Measurements from ENCODE around the gene ATP6V1B1.

Gene ATP6V1B1

DNA sequence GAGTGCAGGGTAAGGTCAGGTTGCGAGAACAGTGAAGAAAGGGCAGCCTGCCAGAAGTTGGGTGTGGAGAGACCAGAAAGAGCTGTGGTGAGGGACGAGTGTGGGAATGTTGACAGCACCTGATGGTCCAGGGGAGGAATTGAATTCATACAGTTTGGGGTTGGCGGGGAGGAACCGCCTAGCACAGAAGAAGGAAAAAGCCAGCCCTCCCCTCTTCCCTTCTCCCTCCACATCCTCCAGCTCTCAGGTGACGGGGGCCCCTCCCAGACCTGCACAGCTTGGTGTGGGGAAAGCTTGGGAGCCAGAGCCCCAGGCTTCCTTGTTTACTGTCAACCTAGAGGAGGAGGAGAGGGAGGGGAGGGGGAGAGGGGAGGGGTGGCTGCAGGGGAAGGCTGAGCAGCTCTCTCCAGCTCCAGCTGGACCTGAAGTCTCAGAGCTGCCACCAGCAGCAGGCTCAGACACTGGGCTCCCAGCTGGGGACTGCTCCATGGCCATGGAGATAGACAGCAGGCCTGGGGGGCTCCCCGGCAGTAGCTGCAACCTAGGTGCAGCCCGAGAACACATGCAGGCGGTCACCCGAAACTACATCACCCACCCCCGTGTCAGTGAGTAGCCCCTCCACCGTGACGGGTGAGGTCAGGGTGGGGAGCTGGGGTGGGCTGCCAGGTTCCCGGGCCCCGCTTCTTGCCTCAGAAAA lies at the start of gene ATP6V1B1:
ATP6V1B1 (plus strand) TSS at position 433 of the 697 bp plus-strand sequence; CDS start at position 488, 55 bp downstream.
- no peak for DNase-seq

DNA sequence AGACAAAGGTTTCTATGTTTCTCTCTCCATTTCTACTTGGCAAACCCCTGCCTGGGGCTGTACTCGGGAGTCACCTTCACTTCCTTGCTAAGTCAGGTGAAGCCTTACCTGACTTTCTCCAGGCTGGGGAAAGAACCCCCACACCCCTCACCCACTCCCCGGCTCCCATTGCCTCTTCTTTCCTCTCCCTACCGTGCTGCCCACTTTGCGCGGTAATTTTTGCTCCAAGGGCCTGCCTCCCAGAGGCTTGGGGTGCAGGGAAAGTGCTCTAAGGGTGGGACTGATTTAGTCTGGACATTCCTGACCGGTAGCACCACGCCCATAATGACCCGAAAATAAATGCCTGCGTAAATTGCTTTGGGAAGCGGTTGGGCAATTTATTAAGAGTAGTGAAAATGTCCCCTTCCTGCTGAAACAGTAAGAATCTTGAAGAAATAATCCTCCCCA lies 49.1 kb upstream of the ATP6V1B1 start:
- no peak for DNase-seq

DNA sequence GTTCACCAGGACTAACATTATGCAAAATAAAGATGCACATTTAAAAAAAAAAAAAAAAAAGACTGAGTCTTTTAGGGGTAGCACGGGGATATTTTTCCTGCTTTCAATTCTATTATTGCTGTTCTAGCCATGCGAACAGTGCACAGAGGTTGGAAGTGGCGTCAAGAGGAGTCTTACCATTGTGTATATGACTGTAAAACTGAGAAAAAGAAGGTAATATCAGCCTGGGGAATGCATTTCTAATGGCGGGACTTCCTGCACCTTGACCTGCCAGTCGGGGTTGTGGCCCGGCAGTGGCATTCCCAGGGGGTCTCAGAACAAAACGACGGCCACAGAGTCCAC lies 48.5 kb upstream of the ATP6V1B1 start:
- no peak for DNase-seq

DNA sequence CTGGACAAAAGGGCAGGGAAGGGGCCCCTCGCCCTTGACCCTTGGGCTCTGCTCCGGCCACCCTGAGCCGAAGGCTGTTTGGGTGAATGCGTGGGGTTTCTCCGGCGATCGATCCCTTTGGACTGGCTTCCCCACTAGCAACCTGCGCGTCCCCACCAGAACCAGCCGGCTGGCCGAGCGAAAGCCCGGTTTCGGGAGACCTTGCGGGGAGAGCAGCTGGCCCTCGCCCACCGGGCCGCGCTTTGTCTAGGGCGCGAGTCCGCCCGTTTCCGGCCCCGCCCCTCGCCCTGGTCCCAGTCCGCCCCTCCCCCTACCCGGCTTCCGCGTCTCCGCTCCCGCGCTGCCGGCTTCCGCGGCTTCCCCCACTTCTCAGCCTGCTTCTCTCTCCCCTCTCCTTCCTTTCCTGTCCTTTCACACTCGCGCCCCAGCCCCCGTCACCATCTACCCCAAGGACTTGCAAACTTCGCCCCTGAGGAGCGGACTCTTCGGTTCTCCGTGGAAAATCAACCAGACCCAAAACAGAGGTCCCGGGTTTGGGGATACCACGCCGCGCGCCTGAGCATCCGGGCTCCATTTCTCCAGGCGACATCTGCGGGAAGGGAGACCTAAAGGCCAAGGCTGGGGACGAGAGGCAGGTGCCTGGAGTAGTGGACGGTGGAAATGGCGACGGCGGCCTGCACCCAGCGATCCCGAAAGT lies 48.0 kb upstream of the ATP6V1B1 start:
- DNase-seq: no peak

DNA sequence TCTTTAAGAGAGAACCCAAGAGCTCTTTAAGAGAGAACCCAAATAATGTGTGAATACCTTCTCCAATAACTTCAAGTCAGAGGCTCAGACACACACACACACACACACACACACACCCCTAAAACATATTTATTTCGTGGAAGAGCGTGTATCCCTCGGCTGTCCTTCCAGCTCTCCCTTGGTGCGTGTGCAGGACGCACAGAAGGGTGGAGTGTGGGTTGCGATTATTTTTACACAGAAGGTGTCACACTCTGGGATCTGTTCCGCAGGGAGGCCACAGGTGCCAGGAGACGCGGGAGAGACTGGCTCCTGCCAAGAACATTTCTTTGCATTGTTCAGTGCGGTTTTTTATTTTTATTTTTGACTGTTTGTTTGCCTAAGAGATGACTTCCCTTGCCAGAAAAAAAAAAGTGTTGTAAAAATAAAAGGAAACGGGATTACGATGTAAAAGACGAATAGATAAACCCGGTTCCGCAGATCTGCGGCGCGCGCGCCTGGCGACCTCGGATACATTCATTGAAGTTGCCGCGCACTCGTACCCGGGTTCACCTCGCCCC lies 47.3 kb upstream of the ATP6V1B1 start:
- no peak for DNase-seq

DNA sequence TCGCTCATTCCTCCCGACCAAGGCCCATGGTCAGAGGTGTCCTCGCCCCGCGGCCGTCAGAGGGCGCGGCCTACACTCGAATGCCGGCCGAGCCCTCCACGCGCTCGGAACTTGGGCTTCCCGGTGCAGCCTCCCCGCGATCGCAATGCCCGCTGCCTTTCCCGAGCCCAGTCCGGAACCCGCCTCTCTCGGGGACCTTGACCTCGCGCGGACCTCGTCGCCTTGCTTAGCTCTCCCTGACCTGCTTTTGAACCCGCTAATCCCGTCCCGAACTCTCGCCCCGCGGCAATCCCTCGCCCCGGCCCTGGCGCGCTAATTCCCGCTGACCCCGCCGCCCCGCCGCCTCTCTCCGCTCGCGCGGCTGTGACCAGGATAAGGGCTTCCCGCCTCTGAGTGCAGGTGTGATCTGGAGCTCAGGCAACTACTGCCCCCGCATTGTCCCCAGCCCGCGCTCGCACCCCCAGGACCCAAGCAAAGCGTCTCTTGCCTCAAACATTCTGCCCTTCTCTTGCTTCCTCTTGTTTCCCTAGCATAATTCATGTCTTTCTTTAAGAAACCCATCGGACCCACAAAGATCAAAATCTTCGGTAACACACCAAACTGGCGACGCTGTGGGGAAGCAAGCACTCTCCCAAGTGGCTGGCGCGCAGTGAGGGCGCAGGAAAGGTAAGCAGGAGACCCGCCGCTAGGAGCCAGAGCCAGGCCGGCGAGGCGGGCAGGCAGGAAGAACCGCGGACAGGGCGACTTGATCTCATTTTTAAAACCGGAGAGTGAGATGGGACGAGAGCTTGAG lies 46.6 kb upstream of the ATP6V1B1 start:
- DNase-seq: no peak

DNA sequence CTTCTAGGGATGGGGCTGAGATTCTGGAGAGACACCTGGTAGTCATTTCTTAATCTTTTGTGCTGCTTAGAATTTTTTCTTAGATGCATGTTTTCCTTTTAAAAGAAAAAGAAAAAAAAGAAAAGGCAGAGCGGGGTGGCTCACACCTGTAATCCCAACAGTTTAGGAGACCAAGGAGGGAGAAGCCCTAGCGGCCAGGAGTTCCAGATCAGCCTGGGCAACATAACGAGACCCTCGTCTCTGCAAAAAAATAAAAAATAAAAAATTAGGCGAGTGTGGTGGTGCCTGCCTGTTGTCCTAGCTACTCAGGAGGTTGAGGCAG lies 46.0 kb upstream of the ATP6V1B1 start:
- DNase-seq: no peak

DNA sequence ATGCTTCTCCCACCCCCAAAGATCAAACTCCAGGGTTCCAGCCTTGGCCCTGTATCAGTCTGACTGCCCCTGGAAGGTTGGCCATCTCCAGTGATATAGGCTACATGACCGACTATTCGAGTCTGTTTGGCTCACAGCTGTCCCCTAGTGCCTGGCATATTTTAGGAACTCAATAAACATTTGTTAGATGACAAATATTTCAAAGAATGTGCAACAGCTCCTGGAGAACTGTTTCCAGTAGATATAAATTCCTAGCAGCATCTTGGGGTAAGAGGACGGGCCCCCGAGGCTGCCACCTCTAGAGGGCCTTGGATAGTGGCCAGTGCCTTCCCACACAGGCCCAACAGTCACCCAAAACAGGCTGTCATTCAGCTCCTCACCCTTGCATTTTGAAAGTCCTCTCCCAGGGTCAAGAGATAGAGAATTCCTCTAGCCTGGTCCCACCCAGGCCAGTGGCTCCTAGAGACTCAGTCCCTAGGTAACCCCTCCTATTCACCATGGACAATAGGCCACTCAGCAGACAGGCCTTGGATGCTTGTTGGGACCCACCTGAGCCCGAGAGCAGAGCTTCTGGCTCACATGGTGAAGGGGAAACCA lies 45.1 kb upstream of the ATP6V1B1 start:
- DNase-seq: no peak

DNA sequence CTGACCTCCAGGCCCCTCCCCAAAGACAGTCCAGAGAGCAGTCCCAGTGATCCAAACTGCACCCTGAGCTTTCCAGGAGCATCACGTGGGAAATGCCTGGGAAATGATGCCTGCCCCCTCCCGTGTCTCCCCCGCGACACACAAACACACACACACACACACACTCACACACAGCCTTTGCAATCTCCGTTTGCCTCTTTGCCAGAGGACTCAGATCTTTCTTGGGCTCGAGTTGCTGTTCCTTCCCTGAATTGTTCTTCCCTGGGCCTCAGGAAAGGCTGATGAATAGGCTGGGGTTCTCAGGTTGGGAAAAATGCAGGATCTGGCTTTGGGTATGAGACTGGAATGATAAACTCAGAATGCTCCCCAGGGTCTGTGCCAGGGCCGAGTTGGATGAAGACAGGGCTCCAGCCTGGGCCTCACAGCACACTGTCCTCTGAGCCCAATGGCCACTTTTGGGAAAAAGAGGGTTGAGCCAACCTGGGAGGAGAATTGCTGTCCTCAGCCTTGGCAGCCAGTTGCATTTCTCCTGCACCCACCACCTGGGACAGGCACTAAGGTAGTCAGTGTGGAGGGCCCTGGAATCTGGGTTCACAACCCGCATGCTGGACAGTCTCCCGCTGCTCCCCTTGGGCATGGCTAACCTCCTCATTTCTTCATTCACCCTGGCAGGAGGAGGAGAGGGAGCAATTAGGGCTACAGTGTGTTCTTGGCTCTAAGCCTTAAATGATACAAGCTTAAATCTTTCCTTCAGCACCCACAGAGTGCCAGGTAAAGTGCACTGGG lies 43.9 kb upstream of the ATP6V1B1 start:
- no peak for DNase-seq

DNA sequence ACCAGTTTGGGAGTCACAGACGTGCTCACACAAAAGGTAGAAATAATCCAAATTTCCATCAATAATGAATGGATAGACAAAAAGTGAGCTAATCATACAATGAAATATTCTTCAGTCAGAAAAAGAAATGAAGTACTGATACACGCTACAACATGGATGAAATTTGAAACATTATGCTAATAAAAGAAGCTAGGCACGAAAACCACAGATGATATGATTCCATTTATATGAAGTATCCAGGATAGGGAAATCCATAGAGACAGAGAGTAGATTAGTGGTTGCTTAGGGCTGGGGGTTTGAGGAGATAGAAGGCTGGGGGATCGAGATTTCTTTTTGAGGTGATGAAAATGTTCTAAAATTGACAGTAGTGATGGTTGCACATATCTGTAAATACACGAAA lies 43.0 kb upstream of the ATP6V1B1 start:
- DNase-seq: no peak

DNA sequence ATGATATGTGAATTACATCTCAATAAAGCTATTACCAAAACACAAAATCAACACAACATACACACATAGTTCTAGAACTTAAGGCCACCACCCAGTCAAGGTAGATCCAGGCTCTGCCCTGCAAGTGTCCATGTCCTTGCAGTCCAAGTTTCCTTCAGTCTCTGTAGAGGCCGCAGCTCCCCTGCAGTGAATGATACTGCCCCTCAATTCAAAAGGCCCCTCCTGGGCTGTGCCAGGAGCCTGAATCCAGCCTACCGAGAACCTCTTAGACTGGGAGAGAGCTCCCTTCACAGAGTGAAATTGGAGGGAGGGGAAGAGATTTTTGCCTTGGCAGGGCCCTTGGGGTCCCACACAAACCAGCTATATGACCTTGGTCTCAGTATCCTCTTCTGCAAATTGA lies 42.5 kb upstream of the ATP6V1B1 start:
- DNase-seq: no peak

DNA sequence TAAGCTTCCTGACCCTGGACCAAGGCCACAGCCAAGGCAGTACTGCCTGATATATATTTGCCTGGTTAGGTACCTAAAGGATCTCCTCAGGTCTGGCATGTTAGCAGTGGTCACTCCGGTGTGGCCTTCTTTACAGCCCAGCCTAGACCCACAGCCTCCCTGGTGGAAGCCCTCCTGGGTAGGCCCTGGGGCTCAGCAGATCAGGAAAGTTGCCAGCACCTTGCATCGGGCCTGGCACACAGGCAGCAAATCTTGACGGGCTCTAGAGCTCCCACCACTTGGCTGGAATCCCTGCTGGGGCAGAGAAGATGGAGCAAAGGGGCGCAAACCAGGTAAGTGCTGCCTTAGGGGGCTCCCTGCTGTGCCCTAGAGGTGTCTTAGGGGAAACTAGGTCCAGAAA lies 40.9 kb upstream of the ATP6V1B1 start:
- no peak for DNase-seq

DNA sequence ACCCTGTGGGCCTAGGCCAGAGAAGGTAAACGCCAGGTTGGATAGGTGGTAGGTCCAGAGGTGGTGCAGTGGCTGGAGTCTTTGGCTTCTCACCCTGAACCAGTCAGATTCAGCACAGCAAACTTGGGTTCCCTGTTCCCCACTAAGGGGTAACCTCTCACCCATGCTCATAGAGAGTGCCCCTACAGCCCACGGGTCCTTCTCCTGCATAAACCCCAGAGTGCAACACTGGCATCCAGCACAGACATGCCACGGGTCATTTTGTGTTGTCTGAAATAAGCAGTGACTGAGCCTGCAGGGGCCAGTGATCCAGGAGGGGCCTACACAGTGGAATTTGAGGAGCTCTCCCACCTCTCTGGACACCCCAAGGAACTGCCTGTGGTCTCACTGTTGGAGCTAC lies 40.5 kb upstream of the ATP6V1B1 start:
- DNase-seq: no peak

DNA sequence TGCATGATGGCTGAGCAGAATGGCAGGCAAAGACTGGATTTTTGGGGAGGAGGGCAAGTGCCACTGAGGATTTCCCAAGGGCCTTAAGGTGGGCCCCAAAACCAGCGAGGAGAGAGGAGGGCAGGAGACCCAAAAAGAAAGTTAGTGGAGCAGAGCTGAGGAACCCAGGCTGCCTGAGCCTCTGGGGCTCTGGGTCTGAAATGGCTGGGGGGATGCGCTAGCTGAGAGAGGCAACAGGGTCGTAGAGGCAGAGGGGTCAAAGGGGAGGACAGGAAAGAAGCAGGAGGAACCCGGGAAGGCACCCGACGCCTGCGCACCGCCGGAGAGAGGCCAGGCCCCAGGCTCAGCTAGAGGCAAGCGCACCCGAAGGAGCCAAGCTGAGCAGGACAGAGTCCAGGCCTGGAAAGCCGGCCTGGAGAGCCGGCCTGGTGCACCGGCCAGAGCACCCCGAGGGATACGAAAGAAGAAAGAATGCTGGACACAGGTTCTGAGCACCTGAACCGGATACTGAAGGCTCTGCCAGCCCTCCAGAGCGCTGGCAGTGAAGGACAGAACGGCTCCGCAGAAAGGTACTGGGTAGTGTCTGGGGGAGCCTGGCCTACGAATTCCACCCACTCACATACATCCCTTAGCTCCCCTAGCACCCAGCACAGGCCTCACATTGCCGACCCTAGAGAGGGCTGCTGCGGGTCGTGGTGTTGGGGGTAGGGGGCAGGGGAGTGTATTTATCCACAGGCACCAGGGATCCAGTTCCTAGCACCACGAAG lies 39.5 kb upstream of the ATP6V1B1 start:
- no peak for DNase-seq

DNA sequence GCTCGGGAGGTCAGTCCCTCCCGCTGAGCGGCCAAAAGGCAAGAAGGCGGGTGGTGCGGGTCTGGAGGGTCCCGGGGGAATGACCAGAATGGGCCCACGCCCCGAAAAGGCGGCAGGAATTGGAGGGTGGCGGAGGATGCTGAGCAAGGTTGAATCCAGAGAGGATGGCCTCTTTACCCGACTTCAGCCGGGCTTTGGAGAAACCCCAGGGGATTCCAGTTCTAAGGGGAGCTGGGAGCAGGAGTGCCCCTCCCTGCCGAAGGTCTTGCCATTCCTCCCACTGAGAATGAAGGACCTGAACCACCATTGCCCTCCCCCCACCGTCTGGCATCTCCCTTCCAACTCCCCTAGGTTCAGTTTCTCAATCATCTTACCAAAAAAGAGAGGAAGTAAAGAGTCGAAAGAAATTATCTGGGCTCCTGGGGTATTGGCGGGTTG lies 38.9 kb upstream of the ATP6V1B1 start:
- no peak for DNase-seq

DNA sequence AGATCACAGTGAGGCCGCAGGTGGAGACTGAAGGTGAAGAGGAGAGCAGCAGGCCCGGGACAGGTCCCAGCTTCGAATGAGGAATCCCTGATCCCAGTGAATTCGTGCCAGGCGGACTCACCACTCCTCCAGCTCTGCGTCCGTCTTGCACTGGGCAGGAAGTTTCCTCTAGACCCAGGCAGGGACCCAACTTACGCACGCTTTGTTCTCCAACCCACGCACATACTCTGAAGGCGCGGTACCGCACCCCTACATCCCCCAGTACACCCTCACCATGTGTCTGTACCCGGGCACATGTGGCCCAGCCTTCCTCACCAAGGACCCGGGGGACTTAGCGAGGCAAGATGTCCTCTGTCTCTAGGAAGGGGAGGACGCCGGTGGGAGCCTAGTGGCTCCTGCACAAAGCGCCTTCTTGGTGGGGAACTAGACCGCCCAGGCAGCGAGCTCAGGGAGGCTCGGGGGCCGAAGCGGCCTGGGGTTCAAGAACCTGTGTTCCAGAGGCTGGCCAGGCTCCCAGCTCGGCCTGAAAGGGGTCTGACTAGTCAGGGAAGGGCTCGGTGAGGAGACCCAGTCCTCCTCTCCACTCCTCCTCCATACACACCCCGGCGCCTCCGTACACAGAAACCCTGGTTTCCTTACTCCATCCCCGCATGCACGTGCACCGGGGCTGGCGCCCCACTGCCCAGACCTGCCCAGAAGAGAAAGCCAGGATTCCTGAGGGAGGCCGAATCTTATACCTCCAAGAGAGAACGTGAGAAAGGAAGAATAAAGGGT lies 38.3 kb upstream of the ATP6V1B1 start:
- no peak for DNase-seq

DNA sequence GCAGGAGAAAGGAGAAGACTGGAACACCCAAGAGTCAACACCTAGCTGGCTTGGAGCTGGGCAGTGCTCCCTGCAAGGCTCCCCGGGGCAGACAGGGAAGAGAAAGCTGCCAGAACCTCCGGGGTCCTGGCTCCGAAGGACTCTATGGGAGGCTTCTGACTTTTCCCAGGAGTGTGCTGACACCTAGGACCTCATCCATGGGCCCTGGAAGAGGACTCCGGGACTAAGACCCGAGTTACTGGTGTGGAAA lies 37.8 kb upstream of the ATP6V1B1 start:
- no peak for DNase-seq

DNA sequence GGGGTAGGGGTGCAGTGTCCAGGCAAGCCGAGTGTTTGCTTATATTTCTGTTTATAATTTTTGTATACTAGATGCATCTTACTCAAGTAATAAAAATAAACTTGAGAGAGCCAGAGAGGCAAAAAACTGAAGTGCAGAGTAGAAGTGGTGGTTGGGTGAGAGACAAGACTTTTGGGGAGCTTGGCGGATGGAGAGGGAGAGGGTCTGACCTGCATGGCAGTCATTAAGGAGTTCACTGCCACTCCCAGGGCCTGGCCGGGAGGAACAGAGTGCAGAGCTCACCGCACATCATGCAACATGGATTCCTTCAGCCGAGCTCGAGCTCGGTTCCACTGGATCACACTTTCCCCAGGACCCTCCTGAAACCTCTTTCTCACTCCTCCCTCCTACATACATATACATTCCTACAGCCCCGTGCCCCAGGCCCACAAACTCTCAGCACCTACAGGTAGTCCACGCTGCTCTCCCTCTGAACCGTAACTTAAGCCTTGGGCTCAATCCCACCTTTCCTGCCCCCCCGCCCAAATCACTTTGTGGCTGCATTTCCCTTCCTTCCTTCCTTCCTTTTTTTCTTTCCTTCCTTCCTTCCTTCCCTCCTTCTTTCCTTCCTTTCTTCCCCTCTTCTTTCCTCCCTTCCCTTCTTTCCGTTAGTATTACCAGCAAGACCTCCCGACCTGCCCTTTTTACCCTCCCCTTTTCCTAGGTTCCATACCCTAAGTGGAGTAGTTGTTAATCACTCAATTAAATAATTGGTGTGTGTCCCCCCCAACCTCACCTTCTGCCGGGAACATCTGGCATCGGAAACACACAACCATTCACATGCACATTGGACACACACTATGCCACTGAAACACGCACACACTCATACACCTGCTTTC lies 37.1 kb upstream of the ATP6V1B1 start:
- DNase-seq: no peak

DNA sequence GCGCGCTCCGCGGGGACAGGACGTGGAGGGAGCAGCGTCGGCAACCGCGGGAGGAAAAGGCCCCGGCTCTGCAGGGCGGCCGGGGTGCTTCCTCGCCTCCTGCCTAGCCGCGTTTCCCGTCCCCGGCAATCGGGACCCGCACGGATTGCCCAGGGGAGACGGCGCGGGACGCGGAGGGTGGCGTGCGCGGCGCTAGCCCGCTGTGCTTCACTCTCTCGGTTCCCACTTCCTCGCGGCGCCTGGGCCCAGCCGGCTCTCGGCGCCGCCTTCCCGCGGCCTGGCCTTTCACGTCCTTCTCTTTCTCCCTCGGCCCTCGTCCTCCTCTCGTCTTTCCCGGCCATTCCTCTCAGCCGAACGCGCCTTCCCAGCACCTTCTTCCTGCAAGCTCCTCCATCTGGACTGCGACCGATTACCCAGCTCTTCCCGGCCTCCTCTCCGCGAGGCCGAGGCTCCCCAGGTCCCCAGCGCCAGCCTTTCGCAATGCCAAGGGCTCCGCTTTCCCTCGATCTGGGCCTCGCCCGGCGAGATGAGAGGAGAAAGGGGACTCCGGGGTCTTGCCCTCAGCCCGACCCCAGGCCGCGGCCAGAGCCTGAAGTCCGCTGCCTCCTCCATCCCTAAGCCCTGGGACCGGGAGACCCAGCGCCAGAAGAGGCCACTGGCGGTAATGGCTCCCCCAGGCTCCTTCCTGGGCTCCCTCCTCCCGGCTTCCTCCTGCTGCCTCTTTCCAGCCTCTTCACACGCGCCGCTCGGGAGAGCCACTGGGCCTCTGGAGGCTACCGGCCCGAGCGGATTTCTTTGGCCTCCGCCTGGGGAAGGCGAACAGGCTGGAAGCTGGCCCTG lies 34.3 kb upstream of the ATP6V1B1 start:
- DNase-seq: no peak
